ENCODE measurements around the gene VTA1. TPM values are rescaled to one million over a fixed set of nuclear protein-coding genes. Genes with fewer than 3 reads are reported as not detected.

The VTA1 gene, protein sequence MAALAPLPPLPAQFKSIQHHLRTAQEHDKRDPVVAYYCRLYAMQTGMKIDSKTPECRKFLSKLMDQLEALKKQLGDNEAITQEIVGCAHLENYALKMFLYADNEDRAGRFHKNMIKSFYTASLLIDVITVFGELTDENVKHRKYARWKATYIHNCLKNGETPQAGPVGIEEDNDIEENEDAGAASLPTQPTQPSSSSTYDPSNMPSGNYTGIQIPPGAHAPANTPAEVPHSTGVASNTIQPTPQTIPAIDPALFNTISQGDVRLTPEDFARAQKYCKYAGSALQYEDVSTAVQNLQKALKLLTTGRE
- polyA plus RNA-seq: 90.4 and 113 TPM in 2 replicates

DNA sequence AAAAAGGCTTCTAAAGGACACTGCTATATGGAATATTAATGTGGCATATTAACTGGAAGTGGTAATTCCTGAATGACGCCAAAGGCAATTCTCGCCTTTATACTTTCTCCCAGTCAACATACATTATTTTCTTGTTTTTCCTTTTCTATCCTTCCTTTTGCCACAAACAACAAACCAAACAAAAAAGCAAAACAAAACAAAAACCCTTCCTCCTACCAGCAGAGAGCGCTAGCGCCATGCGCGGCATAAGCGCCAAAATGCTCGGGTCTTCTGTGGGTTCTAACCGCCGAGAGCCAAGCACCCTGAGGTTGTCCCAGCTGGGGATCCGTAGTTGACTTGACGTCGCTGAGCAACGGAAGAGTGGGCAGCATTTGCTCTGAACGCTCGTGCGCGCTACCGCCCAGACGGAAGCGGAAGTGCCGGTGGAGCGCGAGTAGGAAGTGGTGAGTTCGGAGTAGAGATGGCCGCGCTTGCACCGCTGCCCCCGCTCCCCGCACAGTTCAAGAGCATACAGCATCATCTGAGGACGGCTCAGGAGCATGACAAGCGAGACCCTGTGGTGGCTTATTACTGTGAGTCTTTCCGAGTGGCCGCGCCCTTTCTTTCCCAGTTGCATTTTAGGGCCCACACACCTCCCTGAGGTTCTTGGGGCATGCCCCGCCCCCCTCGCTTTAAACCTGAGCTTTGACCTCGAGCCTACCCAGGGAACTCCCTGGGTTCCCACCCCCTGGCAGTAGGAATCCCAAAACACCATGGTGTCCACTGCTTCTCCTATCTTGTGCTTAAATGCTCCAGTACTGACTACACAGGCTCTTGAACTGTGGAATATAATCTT, at the start of gene VTA1, which contains the start of gene NMBR:
TSS of gene VTA1 (plus strand) at position 436 of the 835 bp plus-strand sequence. CDS start at position 461, 25 bp downstream.
TSS of gene NMBR (minus strand) at position 295 of the 835 bp plus-strand sequence. CDS start 58,464 bp downstream, outside the sequence.

DNA sequence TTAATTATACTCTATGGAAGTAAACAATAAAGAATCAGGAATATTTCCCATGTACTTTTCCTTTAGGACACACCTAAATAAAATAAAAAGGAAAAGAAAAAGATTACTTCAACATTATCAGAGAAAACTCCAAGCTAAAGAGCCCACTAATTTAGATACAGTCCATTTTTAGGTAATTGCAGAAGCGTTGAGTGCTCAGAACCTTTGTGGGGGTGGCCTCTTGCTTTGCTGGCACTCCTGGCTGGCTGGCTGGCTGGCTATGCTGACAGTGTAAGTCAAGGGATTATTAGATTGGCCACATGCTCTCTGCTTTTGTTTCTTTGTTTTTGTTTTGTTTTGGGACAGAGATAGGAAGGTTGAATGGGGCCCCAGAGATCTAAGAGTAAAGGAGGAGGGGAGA, 14.4 kb upstream of the VTA1 start, which contains the start of gene GJE1:
TSS of gene GJE1 (plus strand) at position 301 of the 400 bp plus-strand sequence. CDS start 234 bp downstream, outside the sequence.

Other genes with a start within 250 kb of the VTA1 start
- gene GJE1, start 14.3 kb upstream of the VTA1 start, polyA plus RNA-seq: not detected in 2 replicates
- gene NMBR, start 141 bp upstream of the VTA1 start, polyA plus RNA-seq: 1.1 TPM in 1 of 2 replicates, not detected in the other
- gene ADGRG6, start 154.7 kb downstream of the VTA1 start, polyA plus RNA-seq: 0.09 TPM in 1 of 2 replicates, not detected in the other

All from Purkinje cell (primary cell).